Fibroblast of skin of right quadriceps (primary cell): ENCODE data around the gene AATK.

Experiments used
- DNase-seq: peaks from one replicate; pipeline ENCODE4 v3.0.0-alpha.2; 2013

The AATK gene

GRCh38 chr17:81067391-81067811, 98.6 kb downstream of the AATK start:
- peak; percentile 7 for DNase-seq
